ENCODE measurements around the gene TERB1. TPM values are rescaled to one million over a fixed set of nuclear protein-coding genes. Genes with fewer than 3 reads are reported as not detected.
"Not testable (repeated sequence)": the region's sequence is repeated elsewhere in the genome, so short reads cannot be mapped to it uniquely, and the experiment has no call there.

The TERB1 gene
- polyA plus RNA-seq, 1 of the 3 experiments (the other 2 are of a cell fraction): 0.08 TPM

DNA sequence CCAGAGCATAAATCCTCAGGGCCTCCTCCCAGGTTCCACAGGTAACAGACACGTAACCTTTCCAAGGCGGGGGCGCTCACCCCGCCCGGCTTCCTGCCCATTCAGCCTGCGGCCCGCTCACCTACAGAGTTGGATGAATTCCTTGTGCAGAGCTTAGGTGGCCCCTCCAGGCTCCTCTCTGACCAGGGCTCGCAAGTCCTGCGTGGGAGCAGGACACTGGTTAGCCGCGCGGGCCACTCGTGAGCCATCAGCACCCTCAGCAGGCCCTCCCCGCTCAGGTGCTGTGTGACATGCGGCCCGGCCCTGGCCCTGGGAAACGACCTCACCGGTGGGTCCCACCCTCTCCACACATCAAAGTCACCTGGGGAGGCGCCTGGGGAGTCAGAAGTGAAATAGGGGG is 528 bp downstream of the TERB1 start:
- TF ChIP-seq, protein P1, sequence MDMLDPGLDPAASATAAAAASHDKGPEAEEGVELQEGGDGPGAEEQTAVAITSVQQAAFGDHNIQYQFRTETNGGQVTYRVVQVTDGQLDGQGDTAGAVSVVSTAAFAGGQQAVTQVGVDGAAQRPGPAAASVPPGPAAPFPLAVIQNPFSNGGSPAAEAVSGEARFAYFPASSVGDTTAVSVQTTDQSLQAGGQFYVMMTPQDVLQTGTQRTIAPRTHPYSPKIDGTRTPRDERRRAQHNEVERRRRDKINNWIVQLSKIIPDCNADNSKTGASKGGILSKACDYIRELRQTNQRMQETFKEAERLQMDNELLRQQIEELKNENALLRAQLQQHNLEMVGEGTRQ (IDR thresholded peaks at IDR 0.05; ENCODE audit: borderline replicate concordance, low read depth, low read length): no peak
- TF ChIP-seq RAD21 (IDR thresholded peaks at IDR 0.05; ENCODE audit: low read length): no peak
- no peak for TF ChIP-seq RFX5 (IDR thresholded peaks at IDR 0.05; ENCODE audit: low read length)
- no peak for TF ChIP-seq MEF2A (IDR thresholded peaks at IDR 0.05; ENCODE audit: borderline replicate concordance, low read depth)
- TF ChIP-seq EP300 (IDR thresholded peaks at IDR 0.05; ENCODE audit: borderline replicate concordance in 1 of 2, low read depth in 1 of 2, low read length in 1 of 2): no peak
- TF ChIP-seq, protein P2, sequence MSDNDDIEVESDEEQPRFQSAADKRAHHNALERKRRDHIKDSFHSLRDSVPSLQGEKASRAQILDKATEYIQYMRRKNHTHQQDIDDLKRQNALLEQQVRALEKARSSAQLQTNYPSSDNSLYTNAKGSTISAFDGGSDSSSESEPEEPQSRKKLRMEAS (IDR thresholded peaks at IDR 0.05; ENCODE audit: low read depth): no peak
- TF ChIP-seq EZH2phosphoT487 (IDR thresholded peaks at IDR 0.05; ENCODE audit: borderline replicate concordance, low read depth): no peak
- TF ChIP-seq POLR2AphosphoS5 (IDR thresholded peaks at IDR 0.05; ENCODE audit: low read depth, low read length): 0 out of 2 replicates have a peak, but pooled peaks have one; percentile 3
- Histone ChIP-seq H3K9ac (no peak overlapping the region), H3F3A (replicated peaks; ENCODE audit: insufficient read depth) (peaks cover 13% of the 10 kb centered on the region), H3K4me2 (no peak overlapping the region), H3K9me3 (no peaks in the 10 kb centered on the region), H3K4me1 (ENCODE audit: control insufficient read depth in 1 of 2, insufficient read depth in 2 of 2, low read depth in 1 of 2, low read length in 1 of 2) (no peaks in the 10 kb centered on the region), H3K27me3 (ENCODE audit: insufficient read depth) (no peaks in the 10 kb centered on the region), H3K9me2 (no peaks in the 10 kb centered on the region), H3K79me2 (ENCODE audit: insufficient read depth) (no peaks in the 10 kb centered on the region), H3K4me3 (ENCODE audit: low read depth in 2 of 2, low read length in 1 of 2) (no peak overlapping the region), H2AFZ (ENCODE audit: low read depth) (no peak overlapping the region), H3K36me3 (replicated peaks in 1 of 2; ENCODE audit: control insufficient read depth in 1 of 2, insufficient read depth in 2 of 2, low read length in 1 of 2) (peaks cover 38 to 39% of the 10 kb centered on the region in 2 experiments), H3K27ac (ENCODE audit: low read depth in 2 of 2, low read length in 1 of 2) (no peak overlapping the region), H4K20me1 (ENCODE audit: insufficient read depth) (no peaks in the 10 kb centered on the region)
- WGBS (ENCODE audit: low lambda C conversion rate): 95% methylated on average over 19 of the region's 19 CpGs
- peak; percentile 20 for DNase-seq
- POLR2A ChIA-PET: no interaction called here
- CTCF ChIA-PET: interaction anchor here (0.7 to 1.0 kb wide), 2 partner anchors 30 to 193 kb away, joined by 3 to 4 read pairs; partner anchors contain the start of gene NAE1

DNA sequence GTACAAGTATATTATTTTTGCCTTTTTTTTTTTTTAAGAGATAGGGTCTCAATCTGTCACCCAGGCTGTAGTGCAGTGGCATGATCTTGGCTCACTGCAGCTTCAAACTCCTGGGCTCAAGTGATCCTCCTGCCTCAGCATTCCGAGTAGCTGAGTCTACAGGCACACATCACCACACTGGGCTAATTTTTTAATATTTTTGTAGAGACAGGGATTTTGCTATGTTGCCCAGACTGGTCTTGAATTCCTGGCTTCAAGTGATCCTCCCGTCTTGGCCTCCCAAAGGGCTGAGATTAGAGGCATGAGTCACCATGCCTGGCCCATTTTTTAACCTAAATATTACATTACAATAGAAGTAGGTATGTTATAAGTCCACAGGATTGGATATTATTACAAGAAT is 3.2 kb downstream of the TERB1 start:
- Histone ChIP-seq H3K27me3 (ENCODE audit: insufficient read depth) (no peaks in the 10 kb centered on the region), H3K27ac (ENCODE audit: low read depth in 2 of 2, low read length in 1 of 2) (no peak overlapping the region), H3F3A (replicated peaks; ENCODE audit: insufficient read depth) (peaks cover 13% of the 10 kb centered on the region), H3K9me3 (no peaks in the 10 kb centered on the region), H3K9me2 (no peaks in the 10 kb centered on the region), H3K4me2 (no peak overlapping the region), H3K79me2 (ENCODE audit: insufficient read depth) (no peaks in the 10 kb centered on the region), H4K20me1 (ENCODE audit: insufficient read depth) (no peaks in the 10 kb centered on the region), H3K36me3 (replicated peaks in 1 of 2; ENCODE audit: control insufficient read depth in 1 of 2, insufficient read depth in 2 of 2, low read length in 1 of 2) (peaks cover 11 to 16% of the 10 kb centered on the region in 2 experiments), H3K4me1 (ENCODE audit: control insufficient read depth in 1 of 2, insufficient read depth in 2 of 2, low read depth in 1 of 2, low read length in 1 of 2) (no peaks in the 10 kb centered on the region), H3K4me3 (ENCODE audit: low read depth in 2 of 2, low read length in 1 of 2) (no peak overlapping the region), H2AFZ (ENCODE audit: low read depth) (no peak overlapping the region), H3K9ac (no peak overlapping the region)
- DNase-seq: no peak
- ChIA-PET POLR2A (no interaction called here), CTCF (interaction anchor here (1.2 kb wide), 2 partner anchors 47 to 70 kb away, joined by 3 to 5 read pairs; partner anchors contain the start of gene DYNC1LI2)
- 73% methylated on average over 2 of the region's 2 CpGs for WGBS (ENCODE audit: low lambda C conversion rate)
- TF ChIP-seq JUND (IDR thresholded peaks at IDR 0.05) (0 out of 2 replicates have a peak, but pooled peaks have one; percentile 6), RAD21 (IDR thresholded peaks at IDR 0.05; ENCODE audit: low read length) (no peak)

DNA sequence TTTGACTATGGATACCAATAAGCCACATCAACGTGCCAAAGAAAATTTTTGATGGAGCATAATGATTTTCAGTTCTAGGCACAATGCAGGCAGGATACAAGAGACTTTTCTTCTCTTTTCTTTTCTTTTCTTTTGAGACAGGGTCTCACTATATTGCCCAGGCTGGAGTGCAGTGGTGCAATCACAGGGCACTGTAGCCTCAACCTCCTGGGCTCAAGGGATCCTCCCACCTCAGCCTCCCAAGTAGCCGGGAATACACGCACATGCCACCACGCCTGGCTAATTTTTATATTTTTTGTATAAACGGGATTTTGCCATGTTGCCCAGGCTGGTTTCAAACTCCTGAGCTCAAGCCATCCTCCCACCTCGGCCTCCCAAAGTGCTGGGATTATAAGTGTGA is 7.4 kb downstream of the TERB1 start:
- POLR2A ChIA-PET; H3K9me2 ChIP-seq; CTCF ChIA-PET; H4K20me1 ChIP-seq (ENCODE audit: insufficient read depth); DNase-seq; H3K36me3 ChIP-seq (replicated peaks in 1 of 2; ENCODE audit: control insufficient read depth in 1 of 2, insufficient read depth in 2 of 2, low read length in 1 of 2); H2AFZ ChIP-seq (ENCODE audit: low read depth); H3K4me3 ChIP-seq (ENCODE audit: low read depth in 2 of 2, low read length in 1 of 2); H3K79me2 ChIP-seq (ENCODE audit: insufficient read depth); H3K4me2 ChIP-seq; H3K27ac ChIP-seq (ENCODE audit: low read depth in 2 of 2, low read length in 1 of 2); H3K4me1 ChIP-seq (ENCODE audit: control insufficient read depth in 1 of 2, insufficient read depth in 2 of 2, low read depth in 1 of 2, low read length in 1 of 2); H3K9ac ChIP-seq; H3K27me3 ChIP-seq (ENCODE audit: insufficient read depth); H3K9me3 ChIP-seq: not testable (repeated sequence)
- 71% methylated on average over 6 of the region's 6 CpGs for WGBS (ENCODE audit: low lambda C conversion rate)
- H3F3A ChIP-seq (replicated peaks; ENCODE audit: insufficient read depth): peaks cover 12% of the 10 kb centered on the region
